ENCODE measurements around the gene SDK2. TPM values are rescaled to one million over a fixed set of nuclear protein-coding genes. Genes with fewer than 3 reads are reported as not detected.

Gene SDK2
- total RNA-seq, 1 donor from 2014 or later: 12.3 TPM

- no peaks in the 10 kb centered on the region for H3K9me3 Mint-ChIP-seq (ENCODE audit: unreplicated experiment)
- no peak for TF ChIP-seq CTCF (IDR thresholded peaks at IDR 0.05; ENCODE audit: partially characterized antibody, unreplicated experiment)
- H3K27me3 Mint-ChIP-seq (ENCODE audit: unreplicated experiment): peaks cover 7% of the 10 kb centered on the region
- no peak for DNase-seq
- no peak overlapping the region for H3K27ac Mint-ChIP-seq (ENCODE audit: unreplicated experiment)
- no peaks in the 10 kb centered on the region for H3K4me1 Mint-ChIP-seq (ENCODE audit: low read depth, unreplicated experiment)
- H3K36me3 Mint-ChIP-seq (ENCODE audit: unreplicated experiment): no peaks in the 10 kb centered on the region
- no peak overlapping the region for H3K4me3 Mint-ChIP-seq (ENCODE audit: unreplicated experiment)
Observed at GRCh38 chr17:73393381-73393780, 250.9 kb downstream of the SDK2 start.

GRCh38 chr17:73391331-73392265 is 252.6 kb downstream of the SDK2 start:
- Mint-ChIP-seq H3K27ac (ENCODE audit: unreplicated experiment) (no peak overlapping the region), H3K4me3 (ENCODE audit: unreplicated experiment) (no peak overlapping the region), H3K9me3 (ENCODE audit: unreplicated experiment) (no peaks in the 10 kb centered on the region), H3K36me3 (ENCODE audit: unreplicated experiment) (no peaks in the 10 kb centered on the region), H3K27me3 (ENCODE audit: unreplicated experiment) (peaks cover 8% of the 10 kb centered on the region), H3K4me1 (ENCODE audit: low read depth, unreplicated experiment) (no peaks in the 10 kb centered on the region)
- TF ChIP-seq CTCF (IDR thresholded peaks at IDR 0.05; ENCODE audit: partially characterized antibody, unreplicated experiment): no peak
- no peak for DNase-seq

GRCh38 chr17:73390851-73391250 is 253.4 kb downstream of the SDK2 start:
- H3K36me3 Mint-ChIP-seq (ENCODE audit: unreplicated experiment): no peaks in the 10 kb centered on the region
- H3K4me3 Mint-ChIP-seq (ENCODE audit: unreplicated experiment): no peak overlapping the region
- no peaks in the 10 kb centered on the region for H3K9me3 Mint-ChIP-seq (ENCODE audit: unreplicated experiment)
- peaks cover 8% of the 10 kb centered on the region for H3K27me3 Mint-ChIP-seq (ENCODE audit: unreplicated experiment)
- DNase-seq: no peak
- no peak overlapping the region for H3K27ac Mint-ChIP-seq (ENCODE audit: unreplicated experiment)
- no peaks in the 10 kb centered on the region for H3K4me1 Mint-ChIP-seq (ENCODE audit: low read depth, unreplicated experiment)
- no peak for TF ChIP-seq CTCF (IDR thresholded peaks at IDR 0.05; ENCODE audit: partially characterized antibody, unreplicated experiment)

GRCh38 chr17:73390221-73390620 is 254.0 kb downstream of the SDK2 start:
- Mint-ChIP-seq H3K27me3 (ENCODE audit: unreplicated experiment) (peaks cover 7% of the 10 kb centered on the region), H3K36me3 (ENCODE audit: unreplicated experiment) (no peaks in the 10 kb centered on the region), H3K9me3 (ENCODE audit: unreplicated experiment) (no peaks in the 10 kb centered on the region), H3K27ac (ENCODE audit: unreplicated experiment) (no peak overlapping the region), H3K4me3 (ENCODE audit: unreplicated experiment) (no peak overlapping the region), H3K4me1 (ENCODE audit: low read depth, unreplicated experiment) (peaks cover 1% of the 10 kb centered on the region)
- no peak for TF ChIP-seq CTCF (IDR thresholded peaks at IDR 0.05; ENCODE audit: partially characterized antibody, unreplicated experiment)
- DNase-seq: no peak

GRCh38 chr17:73389411-73389810 is 254.8 kb downstream of the SDK2 start:
- DNase-seq: no peak

More at GRCh38 chr17:73389411-73389810, 254.8 kb downstream of the SDK2 start:
- Mint-ChIP-seq H3K4me3 (ENCODE audit: unreplicated experiment) (no peak overlapping the region), H3K4me1 (ENCODE audit: low read depth, unreplicated experiment) (peaks cover 4% of the 10 kb centered on the region), H3K36me3 (ENCODE audit: unreplicated experiment) (no peaks in the 10 kb centered on the region), H3K9me3 (ENCODE audit: unreplicated experiment) (no peaks in the 10 kb centered on the region), H3K27me3 (ENCODE audit: unreplicated experiment) (peaks cover 7% of the 10 kb centered on the region), H3K27ac (ENCODE audit: unreplicated experiment) (no peak overlapping the region)
- TF ChIP-seq CTCF (IDR thresholded peaks at IDR 0.05; ENCODE audit: partially characterized antibody, unreplicated experiment): no peak

Data from glutamatergic neuron (in vitro differentiated cells).